Measurements from ENCODE around the gene THAP12. TPM values are rescaled to one million over a fixed set of nuclear protein-coding genes. Genes with fewer than 3 reads are reported as not detected.

The THAP12 gene
- total and polyA plus RNA-seq, 2 of the 13 experiments (the other 11 are each of a cell fraction or from before 2014, with no cell fraction given), result 18.8 to 51.3 TPM

DNA sequence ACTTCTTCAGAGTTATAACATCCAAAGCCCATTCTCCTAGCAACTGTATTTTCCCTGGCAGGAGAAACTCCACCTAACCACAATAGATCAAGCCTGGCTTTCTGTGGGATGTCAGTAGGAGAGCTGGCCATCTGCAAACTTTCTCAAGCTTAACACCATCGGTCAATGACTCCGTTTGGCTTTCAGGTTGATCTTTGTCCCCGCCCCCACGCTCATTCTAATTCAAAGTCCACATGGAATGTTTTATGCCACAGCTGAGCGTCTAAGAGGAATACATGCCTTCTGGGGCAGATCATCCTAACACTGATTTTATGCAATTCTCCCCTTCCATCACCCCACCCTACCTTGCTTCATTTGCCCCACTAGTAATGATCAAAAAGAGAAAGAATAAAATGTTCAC is 5.0 kb upstream of the THAP12 start (continued):
- TF ChIP-seq CBX5 (CRISPR knock-in tag; IDR thresholded peaks at IDR 0.05; ENCODE audit: borderline replicate concordance), result no peak
- TF ChIP-seq ARID5B (CRISPR knock-in tag; IDR thresholded peaks at IDR 0.05), result peak; percentile 75
- TF ChIP-seq NCOA2 (CRISPR knock-in tag; IDR thresholded peaks at IDR 0.05), result no peak
- TF ChIP-seq ZMAT3 (CRISPR knock-in tag; conservative IDR thresholded peaks at IDR 0.05), result 0 out of 2 replicates have a peak, but pooled peaks have one; percentile 42
- no peak for TF ChIP-seq REXO4 (CRISPR knock-in tag; IDR thresholded peaks at IDR 0.05; ENCODE audit: borderline replicate concordance)
- no peak for TF ChIP-seq DDIT3 (CRISPR knock-in tag; IDR thresholded peaks at IDR 0.05)
- no peak for TF ChIP-seq FLYWCH1 (CRISPR knock-in tag; IDR thresholded peaks at IDR 0.05)
- TF ChIP-seq BCL3 (CRISPR knock-in tag; IDR thresholded peaks at IDR 0.05), result no peak
- 0 out of 2 replicates have a peak, but pooled peaks have one; percentile 22 for TF ChIP-seq DNMT3B (CRISPR knock-in tag; conservative IDR thresholded peaks at IDR 0.05)
- peak; percentile 19; the same call in 1 of the 2 replicates for TF ChIP-seq HDAC1 (CRISPR knock-in tag; IDR thresholded peaks at IDR 0.05)
- TF ChIP-seq TEAD3 (CRISPR knock-in tag; optimal IDR thresholded peaks at IDR 0.05; ENCODE audit: borderline replicate concordance), result peak; percentile 84
- TF ChIP-seq NONO (IDR thresholded peaks at IDR 0.05), result no peak
- peak; percentile 34; the same call in 1 of the 2 replicates for TF ChIP-seq NONO (CRISPR knock-in tag; conservative IDR thresholded peaks at IDR 0.05)
- no peak for TF ChIP-seq RARG (CRISPR knock-in tag; IDR thresholded peaks at IDR 0.05; ENCODE audit: low read depth)
- TF ChIP-seq, protein P1, sequence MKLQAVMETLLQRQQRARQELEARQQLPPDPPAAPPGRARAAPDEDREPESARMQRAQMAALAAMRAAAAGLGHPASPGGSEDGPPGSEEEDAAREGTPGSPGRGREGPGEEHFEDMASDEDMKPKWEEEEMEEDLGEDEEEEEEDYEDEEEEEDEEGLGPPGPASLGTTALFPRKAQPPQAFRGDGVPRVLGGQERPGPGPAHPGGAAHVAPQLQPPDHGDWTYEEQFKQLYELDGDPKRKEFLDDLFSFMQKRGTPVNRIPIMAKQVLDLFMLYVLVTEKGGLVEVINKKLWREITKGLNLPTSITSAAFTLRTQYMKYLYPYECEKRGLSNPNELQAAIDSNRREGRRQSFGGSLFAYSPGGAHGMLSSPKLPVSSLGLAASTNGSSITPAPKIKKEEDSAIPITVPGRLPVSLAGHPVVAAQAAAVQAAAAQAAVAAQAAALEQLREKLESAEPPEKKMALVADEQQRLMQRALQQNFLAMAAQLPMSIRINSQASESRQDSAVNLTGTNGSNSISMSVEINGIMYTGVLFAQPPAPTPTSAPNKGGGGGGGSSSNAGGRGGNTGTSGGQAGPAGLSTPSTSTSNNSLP (IDR thresholded peaks at IDR 0.05; ENCODE audit: low read depth, low read length), result peak; percentile 76
- no peak for TF ChIP-seq ZNF10 (CRISPR knock-in tag; IDR thresholded peaks at IDR 0.05; ENCODE audit: borderline replicate concordance, low read depth)
- peak; percentile 92 for TF ChIP-seq HNF4A (CRISPR knock-in tag; IDR thresholded peaks at IDR 0.05)
- no peak for TF ChIP-seq SOX13 (IDR thresholded peaks at IDR 0.05)
- TF ChIP-seq SOX13 (CRISPR knock-in tag; conservative IDR thresholded peaks at IDR 0.05 in 1 of 2, IDR thresholded peaks at IDR 0.05 in 1 of 2), result peak in 1 of 2 experiments; percentile 5; a peak in 1 of 4 replicates
- TF ChIP-seq SAP130 (CRISPR knock-in tag; IDR thresholded peaks at IDR 0.05; ENCODE audit: low read depth), result peak; percentile 77
- TF ChIP-seq SP5 (CRISPR knock-in tag; IDR thresholded peaks at IDR 0.05; ENCODE audit: borderline replicate concordance, low read depth), result peak; percentile 83; the same call in 1 of the 2 replicates
- TF ChIP-seq, protein P2, sequence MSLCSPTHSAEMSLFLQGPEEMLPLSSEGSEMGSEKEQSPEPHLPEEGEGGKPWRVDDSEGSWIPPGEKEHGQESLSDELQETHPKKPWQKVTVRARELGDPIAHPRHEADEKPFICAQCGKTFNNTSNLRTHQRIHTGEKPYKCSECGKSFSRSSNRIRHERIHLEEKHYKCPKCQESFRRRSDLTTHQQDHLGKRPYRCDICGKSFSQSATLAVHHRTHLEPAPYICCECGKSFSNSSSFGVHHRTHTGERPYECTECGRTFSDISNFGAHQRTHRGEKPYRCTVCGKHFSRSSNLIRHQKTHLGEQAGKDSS (CRISPR knock-in tag; IDR thresholded peaks at IDR 0.05; ENCODE audit: borderline replicate concordance, low read depth), result no peak
- TF ChIP-seq SPEN (CRISPR knock-in tag; IDR thresholded peaks at IDR 0.05; ENCODE audit: low read depth), result peak; percentile 67; the same call in 1 of the 2 replicates
- TF ChIP-seq FOXK1 (CRISPR knock-in tag; IDR thresholded peaks at IDR 0.05; ENCODE audit: borderline replicate concordance, low read depth), result no peak

Measured in HepG2 (cell line).